ENCODE measurements around the gene ZNF462.

ZNF462 gene

DNA sequence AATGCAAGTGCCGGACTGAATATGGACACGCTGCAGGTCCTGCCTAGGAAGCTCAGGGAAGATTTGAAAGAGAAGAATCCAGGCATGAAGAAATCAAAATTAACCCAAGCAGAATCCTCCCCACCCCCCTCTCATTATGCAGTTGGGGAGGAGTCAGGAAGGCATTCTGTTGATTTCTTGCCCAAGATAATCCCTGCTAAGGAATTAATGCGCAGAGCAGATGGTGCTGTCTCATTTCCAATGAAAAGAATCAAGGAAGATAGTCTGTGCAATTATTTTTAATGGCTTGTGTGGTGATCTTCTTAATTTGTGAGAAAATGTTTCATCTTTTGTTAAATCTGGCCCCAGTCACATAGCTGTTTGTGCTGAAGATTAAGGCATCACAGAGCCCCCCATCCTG, 145.0 kb downstream of the ZNF462 start:
- TF ChIP-seq, protein P1, sequence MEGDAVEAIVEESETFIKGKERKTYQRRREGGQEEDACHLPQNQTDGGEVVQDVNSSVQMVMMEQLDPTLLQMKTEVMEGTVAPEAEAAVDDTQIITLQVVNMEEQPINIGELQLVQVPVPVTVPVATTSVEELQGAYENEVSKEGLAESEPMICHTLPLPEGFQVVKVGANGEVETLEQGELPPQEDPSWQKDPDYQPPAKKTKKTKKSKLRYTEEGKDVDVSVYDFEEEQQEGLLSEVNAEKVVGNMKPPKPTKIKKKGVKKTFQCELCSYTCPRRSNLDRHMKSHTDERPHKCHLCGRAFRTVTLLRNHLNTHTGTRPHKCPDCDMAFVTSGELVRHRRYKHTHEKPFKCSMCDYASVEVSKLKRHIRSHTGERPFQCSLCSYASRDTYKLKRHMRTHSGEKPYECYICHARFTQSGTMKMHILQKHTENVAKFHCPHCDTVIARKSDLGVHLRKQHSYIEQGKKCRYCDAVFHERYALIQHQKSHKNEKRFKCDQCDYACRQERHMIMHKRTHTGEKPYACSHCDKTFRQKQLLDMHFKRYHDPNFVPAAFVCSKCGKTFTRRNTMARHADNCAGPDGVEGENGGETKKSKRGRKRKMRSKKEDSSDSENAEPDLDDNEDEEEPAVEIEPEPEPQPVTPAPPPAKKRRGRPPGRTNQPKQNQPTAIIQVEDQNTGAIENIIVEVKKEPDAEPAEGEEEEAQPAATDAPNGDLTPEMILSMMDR (IDR thresholded peaks at IDR 0.05), result no peak

DNA sequence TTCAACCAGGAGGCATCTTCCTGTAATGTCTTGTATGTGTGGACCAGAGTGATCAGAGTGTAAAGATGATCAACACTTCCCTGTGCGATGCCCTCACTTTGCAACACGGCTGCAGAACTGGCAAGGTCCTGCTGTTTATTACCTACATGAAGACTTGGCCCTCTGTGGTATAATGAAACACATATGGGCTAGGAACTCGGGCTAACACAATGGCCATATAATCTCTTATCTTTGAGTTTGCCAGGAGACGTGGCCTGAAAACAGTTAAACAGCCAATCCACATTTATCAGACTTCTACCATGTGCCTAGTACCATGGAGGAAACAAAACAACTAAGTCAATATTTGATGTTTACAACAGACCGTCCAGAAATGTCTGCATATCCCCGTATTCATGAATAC, 145.5 kb downstream of the ZNF462 start:
- TF ChIP-seq, protein P1 (IDR thresholded peaks at IDR 0.05), result no peak

DNA sequence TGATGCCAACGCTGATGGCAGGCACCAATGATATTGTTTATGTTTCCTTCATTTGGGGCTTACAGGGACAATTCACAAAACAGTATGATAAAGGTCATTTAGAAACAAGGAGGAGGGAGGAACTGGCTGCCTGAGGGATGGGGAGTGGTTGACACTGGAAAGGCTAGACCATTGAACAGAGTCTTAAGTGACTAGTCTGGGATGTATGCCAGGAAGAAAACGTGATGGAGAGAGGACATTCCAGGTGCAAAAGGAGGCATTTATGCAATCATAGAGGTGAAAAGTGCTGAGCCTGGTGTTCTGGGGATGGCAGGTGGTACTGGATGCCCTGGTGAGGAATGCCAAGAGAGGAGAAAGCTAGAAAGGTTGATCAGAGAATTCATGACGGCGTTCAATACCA, 153.4 kb downstream of the ZNF462 start:
- TF ChIP-seq, protein P1 (IDR thresholded peaks at IDR 0.05), result no peak

DNA sequence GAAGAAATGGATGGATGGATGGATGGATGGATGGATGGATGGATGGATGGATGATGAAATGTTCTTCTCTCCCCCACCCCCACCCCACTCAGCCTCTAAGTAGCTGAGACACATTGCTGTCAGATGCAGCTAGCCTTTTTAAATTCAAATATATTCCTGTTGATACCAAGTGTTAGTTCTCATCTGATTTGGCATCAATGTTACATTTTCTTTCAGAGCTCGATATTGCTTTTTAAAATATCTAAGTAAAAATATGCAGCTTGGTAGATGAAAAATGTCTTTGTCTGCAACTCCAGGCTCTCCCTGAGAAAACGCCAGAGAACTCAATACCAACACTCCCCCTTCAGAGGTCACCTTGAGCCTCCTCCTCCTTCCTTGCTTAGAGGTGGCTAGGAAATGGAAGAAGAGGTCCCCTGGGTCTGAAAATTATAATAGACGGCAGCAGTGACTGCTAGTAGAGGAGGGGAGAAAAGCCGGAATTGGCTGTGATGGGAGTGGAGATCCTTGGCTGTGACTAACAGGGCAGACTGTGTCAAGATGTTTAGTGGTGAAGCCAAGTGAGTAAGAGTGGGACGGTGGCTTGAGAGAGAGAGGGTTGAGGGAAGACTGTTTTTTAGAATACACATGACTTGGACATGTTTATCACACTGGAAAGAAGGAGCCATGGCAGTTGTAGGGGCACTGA, 156.0 kb downstream of the ZNF462 start:
- TF ChIP-seq, protein P1 (IDR thresholded peaks at IDR 0.05), result no peak

DNA sequence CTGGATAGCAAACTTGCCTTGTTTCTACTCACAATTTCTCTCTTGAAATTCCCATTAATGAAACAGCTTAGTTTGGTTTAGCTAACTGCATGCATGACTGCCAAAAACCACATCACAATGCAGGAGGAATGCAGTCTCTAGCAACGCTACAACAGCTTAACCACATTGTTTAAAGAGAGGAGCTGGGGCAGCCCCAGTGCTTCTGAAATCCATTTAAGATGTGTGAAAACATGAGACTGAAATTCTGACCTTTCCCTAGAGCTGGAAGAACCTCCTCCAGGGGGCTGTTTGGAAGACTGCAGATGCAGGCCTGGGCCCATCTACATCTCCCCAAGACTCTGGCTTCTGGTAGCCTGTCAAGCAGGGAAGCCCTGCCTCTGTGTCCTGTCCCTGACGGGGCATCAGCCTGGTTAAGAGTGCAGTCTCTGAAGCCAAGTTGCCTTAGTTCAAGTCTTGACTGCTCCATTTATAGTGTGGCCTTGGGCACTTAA, 157.1 kb downstream of the ZNF462 start:
- TF ChIP-seq, protein P1 (IDR thresholded peaks at IDR 0.05), result no peak

DNA sequence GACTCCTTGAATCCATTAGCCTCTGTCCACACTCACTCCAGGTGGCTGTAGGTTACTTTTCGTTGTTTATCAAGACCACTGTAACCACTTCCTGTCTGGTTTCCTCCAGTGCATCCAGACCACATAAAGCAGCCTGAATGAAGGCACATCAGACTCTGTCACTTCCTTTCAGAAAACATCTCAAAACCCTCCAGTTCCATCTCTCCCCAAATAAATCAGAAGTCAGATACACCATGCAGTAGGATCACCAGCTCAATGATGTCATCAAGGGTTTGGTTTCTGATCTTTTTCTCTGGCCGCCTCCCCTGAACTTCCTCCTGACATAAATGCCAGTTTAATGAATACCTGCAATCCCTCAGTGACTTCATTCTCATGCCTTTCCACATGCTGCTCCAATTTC, 161.2 kb downstream of the ZNF462 start:
- TF ChIP-seq, protein P1 (IDR thresholded peaks at IDR 0.05), result no peak

DNA sequence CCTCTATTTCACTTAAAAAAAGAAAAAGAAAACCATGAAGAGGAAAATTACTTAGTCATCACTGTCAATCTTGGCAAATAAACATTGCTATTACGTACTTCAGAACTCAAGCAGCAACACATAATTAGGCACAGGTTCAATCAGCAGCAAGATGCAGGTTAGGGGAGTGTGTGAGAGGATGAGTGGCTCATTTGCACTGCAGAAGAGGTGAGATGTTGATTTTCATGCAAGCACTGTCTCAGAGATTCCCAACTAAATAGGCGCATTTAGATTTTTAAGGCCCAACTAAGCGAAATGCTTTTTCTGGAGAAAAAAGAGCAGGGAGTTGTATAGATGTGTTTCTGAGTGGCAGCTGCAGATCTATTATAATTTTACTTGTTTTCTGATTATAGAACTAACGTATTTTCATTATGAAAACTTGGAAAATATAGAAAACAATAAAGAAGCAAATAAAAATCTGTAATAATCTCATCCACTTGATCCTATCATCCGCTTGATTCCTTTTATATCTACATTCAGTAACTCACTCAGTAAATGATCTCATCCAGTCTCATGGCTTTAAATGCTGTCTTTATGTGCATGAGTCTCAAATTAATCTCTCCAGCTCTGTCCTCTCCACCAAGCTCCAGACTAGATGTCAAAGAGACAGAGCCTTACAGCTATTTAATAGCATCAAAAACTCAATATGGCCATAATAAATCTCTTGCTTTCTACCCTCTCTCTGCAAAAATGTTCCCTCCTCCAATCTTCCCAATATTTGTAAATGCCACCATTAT, 162.5 kb downstream of the ZNF462 start:
- TF ChIP-seq, protein P1 (IDR thresholded peaks at IDR 0.05), result no peak
